Osteoblast (primary cell): ENCODE measurements around the gene RBBP8NL. TPM values are rescaled to one million over a fixed set of nuclear protein-coding genes. Genes with fewer than 3 reads are reported as not detected.
A peak's percentile ranks its signal among the peaks of the same experiment; 100 is the strongest.

ENCODE experiments used
- DNase-seq: peaks from one replicate; pipeline ENCODE4 v3.0.0; 2011; ENCODE audit warnings: low spot score, mixed read lengths; ENCODE audit not compliant: insufficient read length; ENCODE audit errors: missing footprints
- H2AFZ ChIP-seq: 2 replicates; pipeline ENCODE4 v1.6.0; 2011; ENCODE audit warnings: mild to moderate bottlenecking, low read length
- H3K27ac ChIP-seq: 2 replicates; pipeline ENCODE4 v1.5.1; 2011; ENCODE audit warnings: mild to moderate bottlenecking, low read depth, low read length, moderate library complexity
- H3K27me3 ChIP-seq: 2 replicates; pipeline ENCODE4 v1.6.0; 2012; ENCODE audit warnings: mild to moderate bottlenecking, control low read depth, inconsistent platforms, low read length, moderate library complexity; ENCODE audit not compliant: insufficient read depth
- H3K36me3 ChIP-seq: 2 replicates; pipeline ENCODE4 v1.5.1; 2011; ENCODE audit warnings: mild to moderate bottlenecking, low read length, control low read depth, moderate library complexity; ENCODE audit not compliant: insufficient read depth
- H3K4me1 ChIP-seq: 2 replicates; pipeline ENCODE4 v1.5.1; 2011; ENCODE audit warnings: mild to moderate bottlenecking, low read length, control low read depth, moderate library complexity; ENCODE audit not compliant: insufficient read depth
- H3K4me2 ChIP-seq: 2 replicates; pipeline ENCODE4 v1.6.0; 2011; ENCODE audit warnings: mild to moderate bottlenecking, low read length; ENCODE audit not compliant: insufficient read depth
- H3K4me3 ChIP-seq: fragments of 200-600 bp; sonication (generic); 3 replicates; pipeline ENCODE4 v1.5.1; 2012; ENCODE audit warnings: mild to moderate bottlenecking, low read length, inconsistent platforms; ENCODE audit not compliant: insufficient read depth
- H3K79me2 ChIP-seq: 2 replicates; pipeline ENCODE4 v1.6.0; 2012; ENCODE audit warnings: mild to moderate bottlenecking, low read length, control low read depth, inconsistent platforms; ENCODE audit not compliant: insufficient read depth
- H3K9me3 ChIP-seq: 2 replicates; pipeline ENCODE4 v1.5.1; 2011; ENCODE audit warnings: low read depth, low read length, control low read depth
- H4K20me1 ChIP-seq: 2 replicates; pipeline ENCODE4 v1.6.0; 2012; ENCODE audit warnings: mild to moderate bottlenecking, low read length, control low read depth; ENCODE audit not compliant: insufficient read depth
- total RNA-seq: library from RNA; depleted of rRNA; stranded (reverse); fragments of >200 nt; gene quantifications from 2 replicates; pipeline ENCODE4 v1.2.3, GENCODE V29; 2012
- TF ChIP-seq, protein P1 (sequence below): IDR thresholded peaks from 2 replicates; pipeline ENCODE4 v1.5.1; 2011; ENCODE audit warnings: mild to moderate bottlenecking, low read depth, low read length, moderate library complexity; ENCODE audit errors: extremely low read depth

The RBBP8NL gene
- total RNA-seq, 1 donor: not detected

- DNase-seq: no peak
- no peaks in the 10 kb centered on the region for H4K20me1 ChIP-seq
- peaks cover 54% of the 10 kb centered on the region for H3K27me3 ChIP-seq
- H3K36me3 ChIP-seq: no peaks in the 10 kb centered on the region
- H3K27ac ChIP-seq: no peak overlapping the region
- H3K4me2 ChIP-seq: no peak overlapping the region
- no peaks in the 10 kb centered on the region for H3K79me2 ChIP-seq
- H2AFZ ChIP-seq: no peak overlapping the region
- TF ChIP-seq, protein P1, sequence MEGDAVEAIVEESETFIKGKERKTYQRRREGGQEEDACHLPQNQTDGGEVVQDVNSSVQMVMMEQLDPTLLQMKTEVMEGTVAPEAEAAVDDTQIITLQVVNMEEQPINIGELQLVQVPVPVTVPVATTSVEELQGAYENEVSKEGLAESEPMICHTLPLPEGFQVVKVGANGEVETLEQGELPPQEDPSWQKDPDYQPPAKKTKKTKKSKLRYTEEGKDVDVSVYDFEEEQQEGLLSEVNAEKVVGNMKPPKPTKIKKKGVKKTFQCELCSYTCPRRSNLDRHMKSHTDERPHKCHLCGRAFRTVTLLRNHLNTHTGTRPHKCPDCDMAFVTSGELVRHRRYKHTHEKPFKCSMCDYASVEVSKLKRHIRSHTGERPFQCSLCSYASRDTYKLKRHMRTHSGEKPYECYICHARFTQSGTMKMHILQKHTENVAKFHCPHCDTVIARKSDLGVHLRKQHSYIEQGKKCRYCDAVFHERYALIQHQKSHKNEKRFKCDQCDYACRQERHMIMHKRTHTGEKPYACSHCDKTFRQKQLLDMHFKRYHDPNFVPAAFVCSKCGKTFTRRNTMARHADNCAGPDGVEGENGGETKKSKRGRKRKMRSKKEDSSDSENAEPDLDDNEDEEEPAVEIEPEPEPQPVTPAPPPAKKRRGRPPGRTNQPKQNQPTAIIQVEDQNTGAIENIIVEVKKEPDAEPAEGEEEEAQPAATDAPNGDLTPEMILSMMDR: no peak
- H3K9me3 ChIP-seq: no peaks in the 10 kb centered on the region
- H3K4me1 ChIP-seq: no peaks in the 10 kb centered on the region
- no peak overlapping the region for H3K4me3 ChIP-seq
Measured at GRCh38 chr20:62472941-62473585, 45.7 kb upstream of the RBBP8NL start.

GRCh38 chr20:62472138-62472940, 45.0 kb upstream of the RBBP8NL start:
- Histone ChIP-seq H3K36me3 (no peaks in the 10 kb centered on the region), H4K20me1 (no peaks in the 10 kb centered on the region), H3K4me3 (no peak overlapping the region), H2AFZ (no peak overlapping the region), H3K4me2 (no peak overlapping the region), H3K9me3 (no peaks in the 10 kb centered on the region), H3K27ac (no peak overlapping the region), H3K79me2 (no peaks in the 10 kb centered on the region), H3K27me3 (peaks cover 47% of the 10 kb centered on the region), H3K4me1 (no peaks in the 10 kb centered on the region)
- TF ChIP-seq, protein P1: no peak
- DNase-seq: peak; percentile 81

DNA sequence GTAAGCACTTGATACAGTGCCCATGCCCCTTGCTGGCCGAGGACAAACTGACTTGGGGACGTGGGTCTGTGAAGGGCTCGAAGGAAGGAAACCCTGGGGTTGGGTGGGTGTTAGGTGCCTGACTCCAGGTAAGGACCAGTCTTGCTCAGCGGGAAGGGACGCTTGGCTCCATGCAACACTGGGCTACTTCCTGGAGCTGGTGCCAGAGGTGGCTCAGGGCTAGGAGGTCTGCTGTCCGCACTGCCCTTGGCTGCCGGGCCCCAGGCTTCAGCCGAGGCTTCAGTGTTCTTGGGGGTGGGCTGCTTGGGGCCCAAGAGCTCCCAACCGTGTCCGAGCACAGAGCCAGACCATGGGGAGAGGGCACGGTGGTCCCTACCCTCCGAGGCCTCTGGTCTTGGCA, 43.1 kb upstream of the RBBP8NL start:
- no peaks in the 10 kb centered on the region for H3K79me2 ChIP-seq
- H3K27me3 ChIP-seq: peaks cover 38% of the 10 kb centered on the region
- H3K27ac ChIP-seq: no peak overlapping the region
- no peak for DNase-seq
- H3K4me1 ChIP-seq: no peaks in the 10 kb centered on the region
- H4K20me1 ChIP-seq: no peaks in the 10 kb centered on the region
- H2AFZ ChIP-seq: no peak overlapping the region
- H3K9me3 ChIP-seq: no peaks in the 10 kb centered on the region
- no peak overlapping the region for H3K4me2 ChIP-seq
- no peaks in the 10 kb centered on the region for H3K36me3 ChIP-seq
- TF ChIP-seq, protein P1: no peak
- no peak overlapping the region for H3K4me3 ChIP-seq

GRCh38 chr20:62470001-62470400, 42.7 kb upstream of the RBBP8NL start:
- Histone ChIP-seq H3K4me2 (no peak overlapping the region), H2AFZ (no peak overlapping the region), H3K27me3 (peaks cover 37% of the 10 kb centered on the region), H3K4me1 (no peaks in the 10 kb centered on the region), H3K9me3 (no peaks in the 10 kb centered on the region), H4K20me1 (no peaks in the 10 kb centered on the region), H3K4me3 (no peak overlapping the region), H3K36me3 (no peaks in the 10 kb centered on the region), H3K27ac (no peak overlapping the region), H3K79me2 (no peaks in the 10 kb centered on the region)
- DNase-seq: peak; percentile 81
- TF ChIP-seq, protein P1: no peak
